ENCODE measurements around the gene NDUFAF8. TPM values are rescaled to one million over a fixed set of nuclear protein-coding genes. Genes with fewer than 3 reads are reported as not detected.
A peak's percentile ranks its signal among the peaks of the same experiment; 100 is the strongest.

The NDUFAF8 gene
- total RNA-seq, 4 donors from 2014 or later: 22.3 to 35.4 (median 29.9) TPM; not detected in 1

- peaks cover 5 to 17% (median 13%) of the 10 kb centered on the region in 4 donors for H3K4me1 ChIP-seq
- DNase-seq: no peak
- peak overlapping the region in 1 of 4 donors; percentile 25 for H3K4me3 ChIP-seq
- in situ Hi-C loops (cut with MboI; ENCODE audit: low pct_ligation_motif_present in 1 of 4, low pct_unique_long_range_greater_than_20kb in 1 of 4, low sequenced_read_pairs in 3 of 4): loop anchor here in 2 of 4 donors (25.0 kb wide), 2 partner anchors 109 to 209 kb away; partner anchors contain the start of gene BAHCC1 (in 1 of the 2)
- H3K27me3 ChIP-seq: no peaks in the 10 kb centered on the region
- TF ChIP-seq CTCF (IDR thresholded peaks at IDR 0.05) (no peak), POLR2AphosphoS5 (IDR thresholded peaks at IDR 0.05) (no peak), EP300 (IDR thresholded peaks at IDR 0.05; ENCODE audit: low read depth) (no peak), POLR2A (IDR thresholded peaks at IDR 0.05) (no peak)
- H3K36me3 ChIP-seq: peaks cover 0 to 25% (median 4%) of the 10 kb centered on the region in 4 donors
- WGBS, 2 donors (ENCODE audit: low coverage in 1 of 2): 88% methylated on average over 20 of the region's 20 CpGs; no CpG with 5 or more reads in 1 of the 2 donors
- H3K9me3 ChIP-seq: no peaks in the 10 kb centered on the region
- intact Hi-C loops (cut with DNase I; ENCODE audit: low total_unique reads): no loop called here
- peak overlapping the region; percentile 50 to 77 (median 66) for H3K27ac ChIP-seq
Observed at GRCh38 chr17:81277946-81278693, 39.0 kb downstream of the NDUFAF8 start.

- TF ChIP-seq CTCF (IDR thresholded peaks at IDR 0.05) (no peak), POLR2AphosphoS5 (IDR thresholded peaks at IDR 0.05) (no peak), EP300 (IDR thresholded peaks at IDR 0.05; ENCODE audit: low read depth) (no peak), POLR2A (IDR thresholded peaks at IDR 0.05) (no peak)
- peak overlapping the region in 2 of 4 donors; percentile 71 to 77 for H3K27ac ChIP-seq
Observed at GRCh38 chr17:81278831-81279230, 39.7 kb downstream of the NDUFAF8 start.

GRCh38 chr17:81279278-81280275, 40.5 kb downstream of the NDUFAF8 start:
- peaks cover 0 to 15% (median 3%) of the 10 kb centered on the region in 4 donors for H3K36me3 ChIP-seq
- H3K9me3 ChIP-seq: no peaks in the 10 kb centered on the region
- H3K4me3 ChIP-seq: no peak overlapping the region
- intact Hi-C loops (cut with DNase I; ENCODE audit: low total_unique reads): no loop called here
- in situ Hi-C loops (cut with MboI; ENCODE audit: low pct_ligation_motif_present in 1 of 4, low pct_unique_long_range_greater_than_20kb in 1 of 4, low sequenced_read_pairs in 3 of 4): loop anchor here in 2 of 4 donors (25.0 kb wide), 2 partner anchors 108 to 208 kb away; partner anchors contain the start of gene BAHCC1 (in 1 of the 2)
- TF ChIP-seq POLR2AphosphoS5 (IDR thresholded peaks at IDR 0.05) (no peak), EP300 (IDR thresholded peaks at IDR 0.05; ENCODE audit: low read depth) (no peak), POLR2A (IDR thresholded peaks at IDR 0.05) (no peak)
- WGBS, 2 donors (ENCODE audit: low coverage in 1 of 2): 81 to 92% methylated on average over 14 to 47 of the region's 50 CpGs
- no peak overlapping the region for H3K27ac ChIP-seq
- no peak for DNase-seq
- peaks cover 5 to 18% (median 13%) of the 10 kb centered on the region in 4 donors for H3K4me1 ChIP-seq
- no peaks in the 10 kb centered on the region for H3K27me3 ChIP-seq

More at GRCh38 chr17:81278831-81279230, 39.7 kb downstream of the NDUFAF8 start:
- WGBS, 2 donors (ENCODE audit: low coverage in 1 of 2): 94% methylated on average over 5 of the region's 8 CpGs; no CpG with 5 or more reads in 1 of the 2 donors
- no peak for DNase-seq
- peaks cover 0 to 18% (median 4%) of the 10 kb centered on the region in 4 donors for H3K36me3 ChIP-seq
- no peaks in the 10 kb centered on the region for H3K27me3 ChIP-seq
- no peak overlapping the region for H3K4me3 ChIP-seq
- intact Hi-C loops (cut with DNase I; ENCODE audit: low total_unique reads) (no loop called here), in situ Hi-C loops (cut with MboI; ENCODE audit: low pct_ligation_motif_present in 1 of 4, low pct_unique_long_range_greater_than_20kb in 1 of 4, low sequenced_read_pairs in 3 of 4) (loop anchor here in 2 of 4 donors (25.0 kb wide), 2 partner anchors 108 to 208 kb away; partner anchors contain the start of gene BAHCC1 (in 1 of the 2))
- peaks cover 5 to 17% (median 13%) of the 10 kb centered on the region in 4 donors for H3K4me1 ChIP-seq
- H3K9me3 ChIP-seq: no peaks in the 10 kb centered on the region

- Histone ChIP-seq H3K27ac (no peak overlapping the region), H3K9me3 (no peaks in the 10 kb centered on the region), H3K4me3 (no peak overlapping the region), H3K36me3 (peaks cover 0 to 10% (median 0%) of the 10 kb centered on the region in 4 donors), H3K4me1 (peaks cover 5 to 21% (median 13%) of the 10 kb centered on the region in 4 donors), H3K27me3 (no peaks in the 10 kb centered on the region)
- intact Hi-C loops (cut with DNase I; ENCODE audit: low total_unique reads) (no loop called here), in situ Hi-C loops (cut with MboI; ENCODE audit: low pct_ligation_motif_present in 1 of 4, low pct_unique_long_range_greater_than_20kb in 1 of 4, low sequenced_read_pairs in 3 of 4) (loop anchor here in 2 of 4 donors (25.0 kb wide), 2 partner anchors 107 to 207 kb away; partner anchors contain the start of gene BAHCC1 (in 1 of the 2))
- DNase-seq: no peak
- TF ChIP-seq CTCF (IDR thresholded peaks at IDR 0.05) (no peak), POLR2AphosphoS5 (IDR thresholded peaks at IDR 0.05) (no peak), POLR2A (IDR thresholded peaks at IDR 0.05) (no peak), EP300 (IDR thresholded peaks at IDR 0.05; ENCODE audit: low read depth) (no peak)
- 97 to 100% methylated on average over 5 to 24 of the region's 24 CpGs for WGBS, 2 donors (ENCODE audit: low coverage in 1 of 2)
Observed at GRCh38 chr17:81280571-81280970, 41.5 kb downstream of the NDUFAF8 start.

Data from transverse colon (tissue), 4 donors.